Dermis blood vessel endothelial cell (primary cell): ENCODE measurements around the gene PDE10A. TPM values are rescaled to one million over a fixed set of nuclear protein-coding genes. Genes with fewer than 3 reads are reported as not detected.

Experiments
- DNase-seq: peaks from one replicate; pipeline ENCODE4 v3.0.0; 2010
- total RNA-seq: library from RNA; depleted of rRNA; stranded (reverse); fragments of >200 nt; gene quantifications from 2 replicates; pipeline ENCODE4 v1.2.3, GENCODE V29; 2014

The PDE10A gene
- 9.7 and 12.2 TPM in 2 replicates for total RNA-seq

DNA sequence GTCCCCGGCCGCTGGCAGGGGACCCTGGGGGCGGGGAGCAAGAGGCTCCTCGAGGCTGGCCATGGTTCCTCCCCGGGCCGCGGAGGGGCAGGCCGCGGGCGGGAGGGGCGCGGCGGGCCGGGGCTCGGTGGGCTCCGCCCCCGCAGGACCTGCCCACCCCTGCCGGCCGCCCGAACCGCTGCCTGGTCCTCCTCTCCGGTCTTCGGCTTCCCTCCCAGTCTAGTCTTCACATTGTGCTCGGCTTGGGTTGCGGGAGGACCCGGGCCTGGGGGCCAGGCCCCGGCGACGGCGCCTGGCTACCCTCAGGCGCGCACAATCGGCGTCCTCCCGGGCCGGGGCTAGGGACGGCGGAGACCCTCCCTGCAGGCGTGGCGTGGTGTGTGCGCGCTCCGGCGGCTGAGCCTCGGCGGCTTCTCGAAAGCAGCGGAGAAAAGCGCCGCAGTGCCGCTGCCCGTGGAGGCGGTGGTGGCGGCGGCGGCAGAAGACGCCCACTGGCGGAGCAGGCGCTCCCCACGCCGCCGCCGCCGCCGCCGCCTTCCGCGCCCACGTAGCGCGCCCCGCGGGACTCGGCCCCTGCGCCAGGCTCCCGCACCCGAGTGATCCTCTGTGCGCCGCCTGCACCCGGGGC lies at the start of gene PDE10A:
TSS of gene PDE10A (minus strand) at position 493 of the 628 bp plus-strand sequence. CDS start at position 63, 430 bp downstream.
- DNase-seq, result peak; percentile 76

DNA sequence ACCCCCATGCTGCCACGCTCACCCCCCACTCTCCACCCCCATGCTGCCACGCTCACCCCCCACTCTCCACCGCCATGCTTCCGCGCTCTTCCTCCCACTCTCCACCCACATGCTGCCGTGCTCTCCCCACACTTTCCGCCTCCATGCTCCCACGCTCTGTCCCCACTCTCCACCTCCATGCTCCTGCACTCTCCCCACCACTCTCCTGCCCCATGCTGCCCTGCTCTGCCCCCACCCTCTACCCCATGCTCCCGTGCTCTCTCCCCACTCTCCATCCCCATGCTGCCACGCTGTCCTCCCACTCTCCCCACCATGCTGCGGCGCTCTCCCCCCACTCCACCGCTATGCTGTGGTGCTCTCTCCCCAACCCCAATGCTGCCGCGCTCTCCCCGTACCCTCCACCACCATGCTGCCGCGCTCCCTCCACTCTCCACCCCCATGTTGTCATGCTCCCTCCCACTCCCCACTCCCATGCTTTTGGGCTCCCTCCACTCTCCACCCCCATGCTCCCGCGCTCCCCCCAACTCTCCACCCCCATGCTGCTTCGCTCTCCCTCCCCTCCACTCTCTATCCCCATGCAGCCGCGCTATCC lies 46.0 kb upstream of the PDE10A start:
- no peak for DNase-seq

DNA sequence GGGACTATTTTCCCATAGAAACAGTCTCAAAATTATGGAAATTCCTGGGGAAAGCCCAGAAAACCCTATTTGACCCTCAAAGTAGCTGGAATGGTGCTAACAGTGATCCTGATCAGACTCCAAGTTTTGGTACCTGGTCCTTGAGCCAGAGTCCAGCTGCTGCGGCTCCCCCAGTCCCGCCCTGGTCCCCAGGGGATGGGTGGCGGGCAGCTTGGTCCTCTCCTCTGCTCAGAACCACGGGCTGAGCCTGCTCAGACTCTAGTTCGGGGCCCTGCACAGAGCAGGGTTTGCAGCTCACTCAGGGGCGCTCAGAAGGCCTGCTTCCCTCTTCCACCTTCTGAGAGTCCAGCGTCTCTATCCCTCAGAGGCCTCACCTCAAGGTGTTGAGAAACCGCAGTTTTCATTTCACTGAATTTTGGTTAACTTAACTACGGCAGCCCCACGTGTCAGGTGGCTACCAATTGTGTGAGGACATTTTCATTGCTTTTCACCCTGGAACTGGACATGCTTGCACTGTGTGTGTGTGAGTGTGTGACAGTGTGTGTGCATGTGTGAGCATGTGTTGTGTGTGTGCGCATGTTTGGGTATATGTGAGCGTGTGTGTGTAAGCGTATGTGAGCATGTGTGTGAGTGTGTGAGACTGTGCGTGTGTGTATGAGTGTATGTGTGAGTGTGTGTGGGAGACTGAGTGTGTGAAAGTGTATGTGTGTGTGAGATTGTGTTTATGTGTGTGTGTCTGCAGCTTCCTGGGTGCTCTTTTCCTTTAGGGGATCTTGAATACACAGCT lies 44.2 kb upstream of the PDE10A start:
- DNase-seq, result no peak

DNA sequence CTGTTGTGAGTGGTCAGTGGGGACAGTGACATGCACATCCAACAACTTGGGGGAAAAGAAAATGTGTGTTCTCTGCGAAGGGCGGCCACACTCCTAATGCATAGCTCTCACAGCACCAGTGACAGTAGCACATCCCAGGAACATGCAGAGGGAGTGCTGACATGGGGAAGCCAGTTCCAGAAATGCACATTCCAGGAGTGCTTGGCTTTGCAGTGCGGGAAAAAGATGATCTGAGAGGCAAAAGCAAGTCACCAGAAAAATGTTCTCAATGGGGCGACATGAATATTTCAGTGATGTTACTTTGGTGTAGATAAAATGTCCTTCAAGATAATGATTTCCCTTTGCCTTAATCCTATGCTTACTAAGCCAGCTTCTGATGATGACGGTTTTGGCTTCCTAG lies 42.9 kb upstream of the PDE10A start:
- DNase-seq, result no peak

DNA sequence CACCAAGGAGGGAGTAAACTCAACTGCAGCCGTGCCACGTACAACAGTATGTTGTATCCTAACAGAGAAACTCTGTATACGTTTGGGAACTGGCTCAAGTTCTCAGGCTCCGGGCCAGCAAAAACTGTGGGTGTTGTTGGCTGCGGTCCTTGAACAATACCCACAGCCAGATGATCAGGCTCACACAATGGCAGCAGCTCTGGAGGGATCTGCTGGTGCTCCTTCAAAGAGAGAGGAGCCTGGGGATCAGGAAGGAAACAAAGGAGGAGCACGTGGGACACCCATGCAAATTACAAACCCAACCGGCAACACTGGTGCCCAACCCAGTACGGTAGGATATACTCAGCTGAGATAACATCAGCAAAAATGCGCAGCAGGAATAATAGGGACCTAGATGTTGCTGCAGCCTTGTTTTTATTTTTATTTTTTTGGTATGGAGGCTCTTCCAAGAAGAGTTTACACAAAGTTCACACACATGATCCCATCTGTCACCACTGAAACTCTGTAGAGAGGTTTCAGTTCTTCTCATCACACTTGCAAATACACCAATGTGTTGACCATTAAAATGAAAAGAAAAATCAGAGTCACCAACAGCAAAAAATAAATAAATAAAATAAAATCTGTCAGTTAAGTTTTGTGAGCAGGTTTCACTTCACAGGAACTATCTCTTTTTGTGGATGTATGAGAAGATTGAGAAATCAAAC lies 41.2 kb upstream of the PDE10A start:
- peak; percentile 79 for DNase-seq

DNA sequence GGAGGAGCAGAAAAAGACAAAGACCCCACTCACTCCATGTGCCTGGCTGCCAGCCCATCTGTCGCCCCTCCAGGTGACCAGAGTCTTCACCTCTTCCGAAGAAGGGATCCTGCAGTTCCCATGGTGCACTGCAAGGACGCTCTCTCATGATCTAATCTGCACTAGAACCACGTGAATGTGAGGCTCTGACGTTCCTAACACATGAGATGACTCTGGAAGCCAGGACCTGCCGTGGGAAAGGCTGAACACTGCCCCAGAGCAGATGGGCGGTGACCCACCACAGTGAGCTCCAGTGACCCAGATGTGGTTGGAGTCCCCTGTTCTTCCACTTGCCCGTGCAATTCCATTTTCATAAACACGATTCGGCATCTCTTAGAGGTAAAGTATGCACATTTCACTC lies 39.6 kb upstream of the PDE10A start:
- DNase-seq, result no peak

DNA sequence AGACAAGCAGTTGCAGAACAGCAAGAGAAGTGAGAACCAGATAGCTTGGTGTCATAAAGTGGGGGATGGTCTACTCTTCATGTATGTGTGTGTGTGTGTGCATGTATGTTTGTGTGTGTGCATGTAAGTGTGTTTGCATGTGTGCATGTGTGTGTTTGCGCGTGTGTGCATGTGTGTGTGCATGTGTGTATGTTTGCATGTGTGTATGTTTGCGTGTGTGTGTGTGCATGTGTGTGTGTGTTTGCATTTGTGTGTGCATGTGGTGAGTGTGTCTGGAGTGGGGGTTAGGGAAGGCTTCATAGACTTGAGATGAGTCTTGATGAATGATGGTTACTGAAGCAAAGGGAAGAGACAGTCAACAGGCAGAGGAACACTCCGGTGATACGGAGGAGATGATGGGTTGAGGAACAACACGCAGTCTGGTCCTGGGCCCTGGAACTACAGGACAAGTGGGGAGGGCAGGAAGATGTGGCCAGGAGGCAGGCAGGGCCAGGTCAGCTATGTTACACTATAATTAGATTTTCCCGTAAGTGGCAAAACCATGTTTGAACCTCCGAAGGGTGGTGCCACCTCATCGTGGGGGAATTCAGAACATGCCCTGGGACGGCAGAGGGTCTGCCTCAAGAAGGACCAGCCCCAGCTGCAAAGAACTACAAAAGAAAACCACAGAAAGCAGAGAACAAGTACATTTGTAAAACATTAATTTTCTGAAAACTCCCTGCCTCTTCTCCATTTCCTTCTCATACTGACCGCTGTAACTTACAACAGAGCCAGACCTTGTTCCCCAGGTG lies 38.7 kb upstream of the PDE10A start:
- DNase-seq, result no peak

DNA sequence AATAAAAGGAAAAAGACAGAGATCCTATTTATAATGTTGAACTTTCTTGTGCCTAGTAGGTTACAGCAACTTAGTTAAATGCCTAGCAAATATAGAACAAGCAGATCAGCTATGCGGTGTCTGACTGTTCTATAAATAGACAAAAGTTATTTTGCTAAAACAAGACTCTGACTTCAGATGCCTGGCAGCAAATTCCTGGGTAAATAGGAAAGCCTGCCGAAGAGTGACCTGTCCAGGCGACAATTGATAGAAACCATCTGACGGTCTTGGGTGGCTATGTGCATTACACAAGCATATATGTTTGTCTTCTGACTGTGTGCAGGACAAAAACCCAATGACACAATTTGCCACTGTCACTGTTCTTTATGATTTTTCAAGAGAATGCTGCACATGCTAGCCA lies 38.0 kb upstream of the PDE10A start:
- DNase-seq, result no peak

DNA sequence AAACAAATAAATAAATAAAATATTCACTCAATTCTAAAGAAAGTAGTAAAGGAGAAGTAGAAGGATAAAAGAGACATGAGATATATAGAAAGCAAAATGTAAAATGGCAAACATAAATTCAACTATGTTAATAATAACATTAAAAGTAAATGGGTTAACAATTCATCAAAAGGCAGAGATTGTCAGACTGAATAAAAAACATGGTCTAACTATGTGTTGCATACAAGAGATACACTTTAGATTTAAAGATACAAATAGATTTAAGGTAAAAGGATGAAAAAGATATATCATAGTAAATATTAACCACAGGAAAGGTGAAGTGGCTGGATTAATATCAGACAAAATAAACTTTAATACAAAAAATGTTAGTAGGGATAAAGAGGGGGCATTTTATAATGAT lies 35.8 kb upstream of the PDE10A start:
- no peak for DNase-seq

DNA sequence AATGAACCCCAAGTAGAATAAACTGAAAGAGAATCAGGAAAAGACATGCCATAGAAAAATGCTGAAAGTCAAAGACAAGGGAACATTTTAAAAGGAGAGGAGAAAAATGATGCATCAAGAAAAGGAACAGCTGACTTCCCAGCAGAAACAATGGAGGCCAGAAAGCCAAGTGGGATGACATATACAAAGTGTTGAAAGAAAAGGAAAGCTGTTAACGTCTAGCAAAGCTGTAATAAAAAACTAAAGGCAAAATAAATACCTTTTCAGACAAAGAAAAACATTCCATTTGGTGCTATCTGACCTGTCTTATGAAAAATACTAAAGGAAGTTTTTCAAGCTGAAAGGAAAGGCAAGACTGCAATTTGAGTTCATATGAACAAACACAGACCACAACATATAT lies 34.1 kb upstream of the PDE10A start:
- peak; percentile 63 for DNase-seq

DNA sequence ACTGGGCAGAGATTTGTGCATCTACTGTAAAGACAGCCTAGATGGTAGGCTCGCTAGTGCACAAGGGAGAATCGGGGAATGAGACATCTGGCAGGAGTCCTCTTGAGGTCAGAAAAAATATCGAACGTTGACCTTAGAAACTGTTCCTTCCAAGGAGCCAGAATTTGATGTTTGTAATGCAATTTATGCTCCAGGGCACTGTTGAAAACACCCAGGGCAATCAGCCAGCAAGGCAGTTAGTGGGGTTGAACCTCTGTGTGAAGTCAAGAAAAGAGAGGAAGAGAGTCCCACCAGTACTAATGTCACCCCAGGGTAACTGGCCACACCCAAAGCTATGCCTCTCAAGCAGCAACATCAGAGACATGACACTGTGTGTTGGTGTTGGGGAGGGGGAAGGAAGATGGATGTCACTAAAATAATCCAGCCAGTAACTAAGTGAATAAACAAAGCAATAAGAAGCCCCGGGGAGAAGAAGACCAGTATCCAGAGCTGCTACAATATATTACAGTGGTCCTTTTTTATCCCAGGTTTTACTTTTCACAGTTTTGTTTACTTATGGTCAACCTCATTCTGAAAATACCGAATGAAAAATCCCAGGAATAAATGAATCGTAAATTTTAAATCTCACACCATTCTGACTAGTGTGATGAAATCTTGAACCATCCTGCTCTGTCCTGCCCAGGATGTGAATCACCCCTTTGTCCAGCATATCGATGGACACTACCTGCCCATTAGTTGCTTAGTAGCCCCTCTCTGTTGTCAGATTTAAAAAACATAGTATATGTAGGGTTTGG lies 32.9 kb upstream of the PDE10A start:
- peak; percentile 19 for DNase-seq

DNA sequence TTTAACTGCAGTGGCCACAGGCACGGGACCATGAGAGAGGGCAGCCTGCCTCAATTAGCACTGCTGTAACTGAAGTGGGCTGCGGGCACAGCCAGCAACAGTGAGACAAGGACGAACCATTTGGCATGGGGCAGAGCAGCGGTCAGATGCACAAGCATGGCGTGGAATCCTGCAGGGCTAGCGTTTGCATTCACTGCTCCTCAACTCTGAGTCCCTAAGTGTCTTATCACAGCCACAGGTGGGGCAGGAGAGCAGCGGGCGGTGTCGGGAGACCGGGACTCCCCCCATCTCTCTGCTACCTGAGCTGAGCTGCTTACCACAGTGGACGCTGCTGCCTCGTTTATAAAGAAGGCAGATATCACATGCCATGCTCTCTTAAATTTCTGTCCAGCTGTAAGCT lies 31.3 kb upstream of the PDE10A start:
- no peak for DNase-seq

DNA sequence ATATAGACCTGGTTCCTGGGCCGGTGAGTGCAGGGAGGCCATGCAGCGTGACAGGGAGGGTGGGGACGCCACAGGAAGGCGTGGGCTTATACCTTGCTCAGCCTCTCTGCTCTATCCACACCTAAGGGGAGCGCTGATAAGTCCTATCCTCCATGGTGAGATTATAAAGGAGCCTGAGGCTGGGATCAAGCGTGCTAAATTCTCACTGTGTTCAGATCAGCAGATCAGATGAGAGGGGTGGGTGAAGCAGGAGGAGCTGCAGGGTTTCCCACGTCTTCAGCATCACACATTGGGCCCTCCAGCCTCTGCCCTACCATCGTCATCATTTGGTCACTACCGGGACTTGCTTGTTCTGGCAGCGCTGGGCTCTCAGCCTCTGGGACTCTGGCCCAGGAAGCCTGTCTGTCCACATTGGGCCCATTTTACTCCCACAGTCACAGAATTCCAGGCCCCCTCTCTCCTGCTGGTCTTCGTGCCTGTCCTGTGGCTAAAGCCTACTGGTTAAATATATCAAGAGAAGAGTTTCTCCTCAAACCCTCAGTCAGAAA lies 29.1 kb upstream of the PDE10A start:
- no peak for DNase-seq

DNA sequence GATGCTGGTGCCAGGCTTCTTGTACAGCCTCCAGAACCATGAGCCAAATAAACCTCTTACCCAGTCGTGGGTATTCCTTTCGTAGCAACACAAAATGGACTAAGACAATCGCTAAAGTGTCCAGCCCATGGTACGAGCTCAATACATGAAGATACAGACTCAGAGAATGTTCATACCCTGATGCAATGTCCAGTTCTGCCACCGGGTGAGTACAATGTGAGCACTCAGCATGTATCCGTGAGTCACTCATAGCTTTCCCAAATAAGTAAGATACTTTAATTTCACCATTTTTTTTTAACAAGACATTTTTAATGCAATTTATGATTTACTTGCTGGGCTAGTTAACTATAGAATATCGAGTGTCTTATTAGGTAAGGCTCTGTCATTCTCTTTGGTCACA lies 26.7 kb upstream of the PDE10A start:
- DNase-seq, result peak; percentile 21

DNA sequence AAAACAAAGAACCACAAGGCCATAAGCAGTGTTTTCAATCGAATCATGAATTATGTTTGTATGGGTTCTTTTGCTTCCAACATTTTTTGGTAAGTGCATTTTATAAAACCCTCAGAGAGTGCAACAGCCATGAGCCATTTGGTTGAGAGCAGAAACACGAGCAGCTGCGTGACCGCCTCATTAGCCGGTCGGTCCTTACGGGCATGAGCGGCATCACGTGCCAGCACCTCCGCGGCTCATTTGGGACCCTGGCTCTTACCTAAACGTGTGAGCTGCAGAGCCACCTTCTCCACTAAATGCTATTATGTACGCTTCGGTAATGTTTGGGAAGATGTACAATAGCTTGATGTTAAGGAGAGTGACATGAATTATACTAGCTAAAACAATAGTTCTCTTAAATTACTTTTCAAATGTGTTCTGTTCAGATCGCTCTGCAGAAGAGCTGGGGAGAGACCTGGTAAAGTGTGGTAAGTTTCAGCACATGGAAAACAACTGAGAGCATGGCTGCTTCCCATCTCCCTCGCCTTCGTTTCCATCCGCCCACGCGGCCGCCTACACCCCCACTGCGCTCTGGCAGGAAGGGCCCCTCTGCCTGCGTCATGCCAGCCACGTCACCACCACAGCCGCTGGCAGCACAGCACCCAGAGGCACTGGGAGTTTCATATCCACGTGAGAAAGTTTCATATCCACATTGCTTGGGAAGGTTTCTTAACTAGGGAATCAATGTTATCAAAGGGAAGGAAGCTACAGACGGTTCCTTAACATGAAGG lies 23.7 kb upstream of the PDE10A start:
- no peak for DNase-seq

DNA sequence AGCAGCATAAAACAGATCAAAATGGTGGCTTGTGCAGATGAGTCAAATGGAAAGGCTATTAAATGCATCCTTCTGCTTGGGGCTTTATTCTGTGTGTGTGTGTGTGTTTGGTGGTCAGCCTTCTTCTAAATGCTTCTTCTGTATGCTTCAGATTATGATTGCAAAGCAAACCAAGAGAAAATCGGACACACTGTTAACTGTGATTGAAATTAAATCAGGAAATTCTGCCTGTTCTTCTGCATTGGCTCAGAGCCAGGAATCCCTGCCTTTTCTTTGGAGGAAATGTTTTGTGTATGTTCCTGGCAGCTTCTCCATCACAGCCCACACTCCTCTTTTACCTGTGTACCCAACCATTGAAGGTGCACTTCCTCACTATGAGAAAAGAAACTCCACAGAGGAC lies 22.3 kb upstream of the PDE10A start:
- peak; percentile 28 for DNase-seq

DNA sequence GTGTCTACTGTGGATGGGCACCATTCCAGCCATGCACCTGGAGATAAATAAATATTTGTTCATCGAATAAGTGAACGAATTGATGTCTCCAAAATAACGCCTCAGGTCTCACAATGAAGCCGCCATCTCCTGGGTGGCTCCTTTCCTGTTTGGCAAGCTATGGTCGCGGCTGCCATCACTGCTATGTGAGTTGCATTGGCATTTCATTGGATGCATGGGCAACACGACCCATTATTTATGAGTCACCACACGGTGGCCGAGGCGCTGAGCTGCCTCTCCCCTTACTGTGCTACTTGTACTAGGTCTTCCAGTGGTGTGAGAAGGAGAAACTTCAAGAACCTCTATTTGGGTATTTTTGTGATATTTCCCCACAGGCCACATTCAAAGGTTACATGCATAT lies 21.3 kb upstream of the PDE10A start:
- DNase-seq, result no peak

DNA sequence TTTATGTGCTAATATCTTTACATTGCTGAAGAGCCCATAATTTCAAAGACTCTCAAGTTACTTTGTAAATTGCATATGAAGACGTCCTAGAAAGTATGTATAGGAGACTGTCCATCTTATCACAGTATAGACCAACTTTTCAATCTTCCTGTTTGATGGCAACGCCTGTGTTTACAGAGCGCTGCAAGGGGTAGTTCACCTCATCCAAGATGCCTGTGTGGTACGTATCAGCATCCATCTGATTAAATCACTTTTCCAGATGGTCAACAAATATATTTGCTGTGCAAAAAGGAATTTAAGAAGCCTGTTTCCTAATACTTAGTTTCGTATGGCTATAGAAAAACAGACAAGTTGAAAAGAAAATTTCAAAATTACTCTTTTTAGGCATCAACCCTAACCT lies 17.9 kb upstream of the PDE10A start:
- no peak for DNase-seq

DNA sequence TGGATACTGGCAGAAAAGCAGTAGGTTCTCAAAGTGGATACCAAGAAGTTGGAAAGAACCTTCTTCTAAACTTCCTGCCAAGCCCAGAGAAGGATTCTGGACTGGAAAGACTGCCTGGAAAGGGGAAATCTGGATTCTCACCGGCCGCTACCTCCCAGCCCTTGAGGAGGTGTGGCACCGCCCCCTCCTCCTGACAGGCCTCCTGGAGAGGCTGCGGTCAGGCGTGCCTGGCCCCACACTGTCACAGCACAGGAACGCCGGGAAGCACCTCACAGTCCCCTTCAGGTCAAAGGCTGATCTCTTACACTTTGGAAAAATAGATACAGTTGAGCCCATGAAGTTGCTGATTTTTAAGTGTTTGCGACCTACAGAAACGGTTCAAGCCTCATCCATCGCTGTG lies 16.3 kb upstream of the PDE10A start:
- DNase-seq, result no peak

DNA sequence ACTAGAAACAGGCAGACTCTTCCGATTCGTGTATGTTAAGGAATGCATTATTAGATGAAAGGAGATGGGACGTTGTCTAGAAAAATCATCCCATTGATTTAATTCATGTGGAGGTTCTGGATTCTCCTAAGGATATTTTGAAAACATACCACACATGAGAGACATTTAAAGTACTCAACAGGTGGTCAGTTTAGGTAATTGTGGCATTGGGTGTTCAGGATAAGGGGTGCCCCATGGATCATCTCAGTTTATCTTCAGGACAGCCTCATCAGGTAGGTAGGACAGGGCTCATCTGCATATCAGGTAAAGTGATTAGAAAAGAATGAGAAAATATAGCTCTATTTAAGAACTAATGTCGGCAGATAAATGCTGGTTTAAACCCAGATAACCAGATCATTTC lies 15.9 kb upstream of the PDE10A start:
- no peak for DNase-seq

DNA sequence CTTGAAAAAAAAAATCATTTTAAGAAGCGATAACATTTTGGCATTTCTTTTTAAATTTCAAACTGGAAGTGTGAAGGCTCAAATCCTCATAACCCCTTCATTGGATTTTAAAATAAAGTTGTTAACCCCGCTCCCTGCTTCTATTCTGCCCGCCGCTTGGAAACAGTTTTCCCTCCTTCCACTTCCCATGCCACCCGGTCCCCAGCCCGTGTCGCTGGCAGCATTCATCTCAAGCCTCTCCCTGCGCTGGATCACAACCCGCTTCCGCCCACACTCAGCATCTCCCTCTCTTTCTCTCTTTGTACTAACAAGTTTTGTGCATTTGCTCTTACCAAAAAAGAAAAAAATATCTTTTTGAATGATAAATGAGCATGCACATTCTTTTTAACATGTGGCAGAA lies 15.4 kb upstream of the PDE10A start:
- no peak for DNase-seq
